GM19043 (cell line): ENCODE results near the gene FAM111B.
"Not testable (repeated sequence)": the region's sequence is repeated elsewhere in the genome, so short reads cannot be mapped to it uniquely, and the experiment has no call there.

Source experiments
- ATAC-seq: cut with Tn5 transposase; IDR thresholded peaks from one replicate; pipeline ENCODE4 v1.9.1; 2021; ENCODE audit warnings: low read depth; ENCODE audit not compliant: unreplicated experiment

Gene FAM111B

DNA sequence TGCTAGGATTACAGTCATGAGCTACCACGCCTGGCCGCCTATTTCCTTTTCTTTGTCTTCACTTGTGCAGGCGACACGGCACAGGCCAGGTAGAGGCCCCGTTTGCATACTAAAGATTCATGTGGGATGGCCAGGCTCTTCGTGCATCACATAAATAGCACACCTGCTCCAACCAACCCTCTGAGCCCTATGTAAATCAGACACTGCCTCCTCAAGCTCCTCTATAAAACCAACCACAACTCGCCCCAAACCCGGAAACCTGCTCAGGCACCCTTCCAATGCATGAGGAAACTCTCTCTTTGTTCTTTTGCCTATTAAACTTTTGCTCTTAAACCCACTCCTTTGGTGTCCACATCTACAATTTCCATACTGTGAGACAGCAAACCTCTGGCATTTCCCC lies 9.1 kb upstream of the FAM111B start:
- not testable (repeated sequence) for ATAC-seq

GRCh38 chr11:59102259-59102765 lies 4.7 kb upstream of the FAM111B start:
- peak; percentile 50 for ATAC-seq

- peak; percentile 30 for ATAC-seq
These were observed 684 bp downstream of the FAM111B start for GRCh38 chr11:59107721-59108120.

DNA sequence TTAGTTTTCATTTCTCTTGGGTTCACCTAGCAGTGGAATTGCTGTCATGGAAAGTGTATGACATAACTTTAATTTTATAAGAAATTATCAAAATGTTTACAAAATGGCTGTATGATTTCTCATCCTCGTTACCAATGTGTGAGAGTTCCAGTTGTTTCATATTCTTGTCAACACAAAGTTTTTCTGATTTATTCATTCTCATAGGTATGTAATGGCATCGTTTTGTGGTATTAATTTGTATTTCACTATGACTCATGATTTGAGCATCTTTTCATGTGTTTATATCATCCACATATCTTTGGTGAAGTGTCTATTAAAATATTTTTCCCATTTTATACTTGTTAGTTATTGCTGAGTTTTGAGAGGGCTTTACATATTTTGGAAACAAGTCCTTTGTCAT lies 5.5 kb downstream of the FAM111B start:
- no peak for ATAC-seq

DNA sequence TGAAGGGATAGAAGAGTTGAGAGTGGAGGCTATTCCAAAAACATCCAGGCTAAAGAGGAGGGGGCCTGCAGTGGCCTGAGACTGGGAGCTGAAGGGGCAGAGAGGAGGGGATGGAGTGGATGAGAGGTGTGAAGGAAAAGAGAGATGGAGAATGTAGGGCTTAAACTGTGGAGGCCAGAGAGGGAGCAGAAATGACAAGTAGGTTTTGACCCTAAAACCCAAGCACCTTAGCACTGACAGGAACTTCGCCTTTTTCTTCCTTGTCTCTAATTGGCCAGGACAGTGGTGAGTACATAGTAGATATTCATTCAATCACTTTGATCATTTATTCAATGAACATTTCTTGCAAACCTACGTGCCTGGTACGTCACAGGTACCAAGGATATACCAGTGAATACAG lies 7.3 kb downstream of the FAM111B start:
- ATAC-seq: no peak

DNA sequence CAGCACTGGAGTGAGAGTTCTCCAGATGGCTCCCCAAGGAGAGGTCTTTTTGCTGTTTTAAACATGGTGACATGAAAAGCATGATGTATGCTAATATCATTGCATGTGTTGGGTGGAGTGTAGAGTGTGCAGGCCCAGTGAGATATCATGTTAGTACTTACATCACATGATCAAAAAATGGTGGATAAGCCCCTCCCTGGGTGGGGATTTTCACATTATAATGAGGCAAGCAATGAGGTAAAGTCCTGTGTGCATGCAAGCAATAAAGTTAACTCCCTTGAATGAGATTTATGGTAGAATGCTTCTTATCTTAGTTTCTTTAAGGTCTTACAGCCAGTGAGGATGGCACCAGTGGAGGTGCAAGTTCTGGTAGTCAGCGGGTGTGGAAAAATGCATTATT lies 8.5 kb downstream of the FAM111B start:
- no peak for ATAC-seq

DNA sequence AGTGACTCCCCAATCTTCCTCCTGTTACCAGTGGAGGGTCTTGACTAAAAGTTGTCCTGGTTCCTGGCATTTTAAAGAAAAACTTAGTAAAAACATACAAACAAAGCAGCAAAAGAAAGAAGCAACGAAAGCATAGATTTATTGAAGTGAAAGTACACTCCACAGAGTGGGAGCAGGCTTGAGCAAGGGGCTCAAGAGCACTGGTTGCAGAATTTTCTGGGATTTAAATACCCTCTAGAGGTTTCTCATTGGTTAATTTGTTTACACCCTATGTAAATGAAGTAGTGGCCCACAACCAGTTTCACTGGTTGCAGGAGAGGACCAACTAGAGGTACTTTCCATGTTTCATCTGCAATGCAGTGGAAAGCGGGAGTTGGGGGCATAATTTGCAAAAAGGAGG lies 10.7 kb downstream of the FAM111B start:
- no peak for ATAC-seq

GRCh38 chr11:59119826-59120225 lies 12.8 kb downstream of the FAM111B start:
- no peak for ATAC-seq

GRCh38 chr11:59135648-59136461 lies 28.8 kb downstream of the FAM111B start:
- peak; percentile 97 for ATAC-seq

DNA sequence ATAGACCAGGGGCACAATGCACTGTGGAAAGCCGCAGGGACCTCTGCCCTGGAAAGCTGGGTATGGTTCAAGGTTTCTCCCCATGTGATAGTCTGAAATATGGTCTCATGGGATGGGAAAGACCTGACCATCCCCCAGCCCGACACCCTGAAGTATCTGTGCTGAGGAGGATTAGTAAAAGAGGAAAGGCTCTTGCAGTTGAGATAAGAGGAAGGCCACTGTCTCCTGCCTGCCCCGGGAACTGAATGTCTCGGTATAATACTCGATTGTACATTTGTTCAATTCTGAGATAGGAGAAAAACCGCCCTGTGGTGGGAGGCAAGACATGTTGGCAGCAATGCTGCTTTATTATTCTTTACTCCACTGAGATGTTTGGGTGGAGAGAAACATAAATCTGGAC lies 29.5 kb downstream of the FAM111B start:
- not testable (repeated sequence) for ATAC-seq

DNA sequence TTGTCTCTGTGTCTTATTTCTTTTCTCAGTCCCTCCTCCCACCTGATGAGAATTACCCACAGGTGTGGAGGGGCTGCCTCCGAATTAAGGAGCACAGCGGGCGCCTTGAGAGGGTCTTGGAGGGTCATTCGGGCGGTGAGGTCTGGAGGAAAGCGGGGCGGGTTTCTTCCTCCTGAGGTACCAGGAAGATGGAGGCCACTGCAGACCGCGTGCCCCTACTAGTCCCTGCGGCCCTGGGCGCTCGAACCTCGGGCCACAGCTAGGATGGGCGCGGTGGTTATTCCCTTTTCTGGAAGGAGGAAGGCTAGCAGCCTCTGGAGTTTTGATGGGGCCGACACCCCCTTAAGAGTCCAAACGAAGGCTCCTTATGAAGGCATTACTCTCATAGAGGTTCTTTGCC lies 30.2 kb downstream of the FAM111B start:
- no peak for ATAC-seq

GRCh38 chr11:59138643-59139042 lies 31.6 kb downstream of the FAM111B start:
- ATAC-seq: no peak

GRCh38 chr11:59141191-59141590 lies 34.2 kb downstream of the FAM111B start:
- ATAC-seq: no peak

DNA sequence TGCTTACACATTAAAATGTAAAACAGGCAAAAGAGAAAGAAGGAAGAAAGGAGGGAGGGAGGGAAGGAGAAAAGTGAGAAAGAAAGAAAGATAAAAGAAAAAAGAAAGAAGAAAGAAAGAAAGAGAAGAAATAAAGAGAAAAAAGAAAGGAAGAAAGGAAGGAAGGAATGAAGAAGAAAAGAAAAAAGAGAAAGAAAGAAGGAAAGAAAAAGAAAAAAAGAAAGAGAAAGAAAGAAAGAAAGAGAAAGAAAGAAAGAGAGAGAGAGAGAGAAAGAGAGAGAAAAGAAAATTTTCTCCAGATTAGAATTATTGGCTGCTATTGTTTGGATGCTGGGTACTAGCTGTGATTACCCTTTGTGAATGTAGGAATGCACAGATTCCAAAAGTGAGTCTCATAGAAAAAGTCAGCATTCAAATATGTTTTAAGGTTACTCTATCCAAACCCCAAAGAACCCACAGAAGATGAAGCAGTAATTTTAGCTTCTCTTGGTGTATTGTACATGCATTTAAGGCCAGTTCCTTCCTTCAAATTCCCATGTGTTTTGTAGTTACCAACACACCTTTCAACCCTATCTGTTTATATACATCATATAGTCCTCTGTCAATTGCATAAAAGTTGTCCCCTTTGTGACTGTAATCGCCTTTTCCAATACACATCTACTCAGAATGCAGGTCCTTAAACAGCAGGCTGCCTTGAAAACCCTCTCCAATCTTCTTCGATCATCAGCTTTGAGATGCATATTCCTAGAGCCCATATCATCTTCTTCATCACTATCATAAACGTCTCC lies 34.8 kb downstream of the FAM111B start:
- no peak for ATAC-seq

GRCh38 chr11:59142530-59143507 lies 35.8 kb downstream of the FAM111B start, which contains the start of gene FAM111A:
TSS of gene FAM111A (plus strand) at chr11:59142856. CDS start at chr11:59148873, 6,017 bp downstream.
- peak; percentile 68 for ATAC-seq

- ATAC-seq: no peak
These were observed 37.1 kb downstream of the FAM111B start for GRCh38 chr11:59144096-59144495.

DNA sequence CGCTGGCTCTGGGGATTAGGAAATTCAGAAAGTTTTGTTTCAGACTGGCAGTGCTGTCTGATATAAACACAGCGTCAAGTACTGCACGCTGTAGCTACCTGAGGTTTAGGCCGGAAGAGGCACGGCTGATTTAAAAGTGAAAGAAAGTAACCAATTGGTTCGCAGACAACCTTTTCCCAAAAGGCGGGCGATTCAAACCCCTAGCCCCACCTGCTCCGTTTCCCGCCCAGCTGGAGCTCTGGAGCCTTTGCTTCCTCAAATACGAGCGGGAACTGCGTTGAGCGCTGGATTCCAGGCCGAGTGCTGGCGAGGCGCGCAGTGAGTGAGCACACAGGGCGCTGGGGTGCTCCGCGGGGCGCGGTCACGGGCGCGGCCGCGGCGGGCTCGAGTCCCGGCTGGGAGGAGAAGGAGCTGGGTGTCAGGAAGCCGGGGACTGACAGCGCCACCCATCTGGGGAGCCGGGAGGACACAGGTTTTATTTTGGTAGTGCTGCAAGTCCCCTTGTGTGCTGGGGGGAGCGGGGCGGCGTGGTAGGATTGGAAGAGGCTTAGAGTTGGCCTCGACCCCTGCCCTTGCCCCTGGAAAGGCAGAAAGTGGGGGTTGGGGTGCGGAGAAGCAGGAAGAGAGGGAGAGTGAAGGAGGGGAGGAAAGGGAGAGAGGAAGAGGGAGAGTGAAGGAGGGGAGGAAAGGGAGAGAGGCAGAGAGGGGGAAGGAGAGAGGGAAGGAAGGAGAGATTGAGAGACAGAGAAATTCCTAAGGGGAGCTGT lies 37.7 kb downstream of the FAM111B start:
- peak; percentile 46 for ATAC-seq

GRCh38 chr11:59145534-59145933 lies 38.5 kb downstream of the FAM111B start:
- no peak for ATAC-seq

DNA sequence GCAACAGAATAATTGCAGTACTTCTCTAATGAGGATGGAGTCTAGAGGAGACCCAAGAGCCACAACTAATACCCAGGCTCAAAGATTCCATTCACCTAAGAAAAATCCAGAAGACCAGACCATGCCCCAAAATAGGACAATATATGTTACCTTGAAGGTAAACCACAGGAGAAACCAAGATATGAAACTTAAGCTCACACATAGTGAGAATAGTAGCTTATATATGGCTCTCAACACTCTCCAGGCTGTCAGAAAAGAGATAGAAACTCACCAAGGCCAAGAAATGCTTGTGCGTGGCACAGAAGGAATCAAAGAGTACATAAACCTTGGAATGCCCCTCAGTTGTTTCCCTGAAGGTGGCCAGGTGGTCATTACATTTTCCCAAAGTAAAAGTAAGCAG lies 44.7 kb downstream of the FAM111B start:
- peak; percentile 60 for ATAC-seq
